ENCODE measurements around the gene SPTLC2.

SPTLC2 gene

GRCh38 chr14:77659831-77660230 lies 43.4 kb upstream of the SPTLC2 start:
- no peak for TF ChIP-seq POLR2AphosphoS5 (IDR thresholded peaks at IDR 0.05; ENCODE audit: low read depth)
- no peak for TF ChIP-seq CTCF (IDR thresholded peaks at IDR 0.05; ENCODE audit: insufficient read depth, low read length)
- TF ChIP-seq SPI1 (IDR thresholded peaks at IDR 0.05; ENCODE audit: borderline replicate concordance, low read depth), result no peak
- TF ChIP-seq GABPA (IDR thresholded peaks at IDR 0.05; ENCODE audit: low read depth), result no peak
- Histone ChIP-seq H3K4me3 (replicated peaks; ENCODE audit: insufficient read depth, low read length) (no peak overlapping the region), H3K27me3 (ENCODE audit: insufficient read depth, poor library complexity, severe bottlenecking) (no peaks in the 10 kb centered on the region), H3K27ac (replicated peaks) (no peak overlapping the region)
- peak; percentile 3 to 69 for DNase-seq (ENCODE audit: low read depth in 1 of 2, low spot score in 1 of 2)

- Histone ChIP-seq H3K27ac (replicated peaks) (no peak overlapping the region), H3K27me3 (ENCODE audit: insufficient read depth, poor library complexity, severe bottlenecking) (no peaks in the 10 kb centered on the region), H3K4me3 (replicated peaks; ENCODE audit: insufficient read depth, low read length) (no peak overlapping the region)
- DNase-seq (ENCODE audit: low read depth in 1 of 2, low spot score in 1 of 2), result no peak
- TF ChIP-seq, protein P1, sequence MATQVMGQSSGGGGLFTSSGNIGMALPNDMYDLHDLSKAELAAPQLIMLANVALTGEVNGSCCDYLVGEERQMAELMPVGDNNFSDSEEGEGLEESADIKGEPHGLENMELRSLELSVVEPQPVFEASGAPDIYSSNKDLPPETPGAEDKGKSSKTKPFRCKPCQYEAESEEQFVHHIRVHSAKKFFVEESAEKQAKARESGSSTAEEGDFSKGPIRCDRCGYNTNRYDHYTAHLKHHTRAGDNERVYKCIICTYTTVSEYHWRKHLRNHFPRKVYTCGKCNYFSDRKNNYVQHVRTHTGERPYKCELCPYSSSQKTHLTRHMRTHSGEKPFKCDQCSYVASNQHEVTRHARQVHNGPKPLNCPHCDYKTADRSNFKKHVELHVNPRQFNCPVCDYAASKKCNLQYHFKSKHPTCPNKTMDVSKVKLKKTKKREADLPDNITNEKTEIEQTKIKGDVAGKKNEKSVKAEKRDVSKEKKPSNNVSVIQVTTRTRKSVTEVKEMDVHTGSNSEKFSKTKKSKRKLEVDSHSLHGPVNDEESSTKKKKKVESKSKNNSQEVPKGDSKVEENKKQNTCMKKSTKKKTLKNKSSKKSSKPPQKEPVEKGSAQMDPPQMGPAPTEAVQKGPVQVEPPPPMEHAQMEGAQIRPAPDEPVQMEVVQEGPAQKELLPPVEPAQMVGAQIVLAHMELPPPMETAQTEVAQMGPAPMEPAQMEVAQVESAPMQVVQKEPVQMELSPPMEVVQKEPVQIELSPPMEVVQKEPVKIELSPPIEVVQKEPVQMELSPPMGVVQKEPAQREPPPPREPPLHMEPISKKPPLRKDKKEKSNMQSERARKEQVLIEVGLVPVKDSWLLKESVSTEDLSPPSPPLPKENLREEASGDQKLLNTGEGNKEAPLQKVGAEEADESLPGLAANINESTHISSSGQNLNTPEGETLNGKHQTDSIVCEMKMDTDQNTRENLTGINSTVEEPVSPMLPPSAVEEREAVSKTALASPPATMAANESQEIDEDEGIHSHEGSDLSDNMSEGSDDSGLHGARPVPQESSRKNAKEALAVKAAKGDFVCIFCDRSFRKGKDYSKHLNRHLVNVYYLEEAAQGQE (IDR thresholded peaks at IDR 0.05; ENCODE audit: insufficient replicate concordance, low read depth), result no peak
- TF ChIP-seq SPI1 (IDR thresholded peaks at IDR 0.05; ENCODE audit: borderline replicate concordance, low read depth) (no peak), POLR2AphosphoS5 (IDR thresholded peaks at IDR 0.05; ENCODE audit: low read depth) (no peak), CTCF (IDR thresholded peaks at IDR 0.05; ENCODE audit: insufficient read depth, low read length) (no peak), GABPA (IDR thresholded peaks at IDR 0.05; ENCODE audit: low read depth) (no peak)
Measured at GRCh38 chr14:77657280-77657679, 40.8 kb upstream of the SPTLC2 start.

DNA sequence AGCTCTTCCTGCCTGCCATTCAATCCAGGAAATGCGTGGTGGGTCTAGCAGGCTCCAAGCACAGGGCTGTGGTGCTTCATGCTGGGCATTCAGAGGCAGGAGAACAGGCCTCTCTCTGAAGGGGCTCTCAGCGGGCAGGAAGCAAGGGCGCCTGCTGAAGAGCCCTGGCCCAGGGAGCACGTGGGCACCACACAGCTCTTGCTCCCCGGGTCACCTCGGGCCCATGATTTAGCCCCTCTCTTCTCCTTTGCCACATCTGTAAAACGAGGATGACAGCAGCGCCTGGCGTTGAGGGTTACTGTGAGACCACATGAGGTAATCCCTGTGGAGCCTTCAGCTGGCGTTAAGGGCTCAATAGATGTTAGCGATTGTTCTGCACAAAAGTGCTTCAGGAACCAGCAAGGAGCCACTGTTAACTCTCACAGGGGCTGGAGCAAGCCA lies 37.6 kb upstream of the SPTLC2 start:
- TF ChIP-seq CTCF (IDR thresholded peaks at IDR 0.05; ENCODE audit: insufficient read depth, low read length) (no peak), SPI1 (IDR thresholded peaks at IDR 0.05; ENCODE audit: borderline replicate concordance, low read depth) (no peak), POLR2AphosphoS5 (IDR thresholded peaks at IDR 0.05; ENCODE audit: low read depth) (no peak), GABPA (IDR thresholded peaks at IDR 0.05; ENCODE audit: low read depth) (no peak)
- TF ChIP-seq, protein P1 (IDR thresholded peaks at IDR 0.05; ENCODE audit: insufficient replicate concordance, low read depth), result no peak
- Histone ChIP-seq H3K27ac (replicated peaks) (peak overlapping the region; percentile 40), H3K27me3 (ENCODE audit: insufficient read depth, poor library complexity, severe bottlenecking) (no peaks in the 10 kb centered on the region), H3K4me3 (replicated peaks; ENCODE audit: insufficient read depth, low read length) (no peak overlapping the region)
- DNase-seq (ENCODE audit: low read depth in 1 of 2, low spot score in 1 of 2), result no peak

DNA sequence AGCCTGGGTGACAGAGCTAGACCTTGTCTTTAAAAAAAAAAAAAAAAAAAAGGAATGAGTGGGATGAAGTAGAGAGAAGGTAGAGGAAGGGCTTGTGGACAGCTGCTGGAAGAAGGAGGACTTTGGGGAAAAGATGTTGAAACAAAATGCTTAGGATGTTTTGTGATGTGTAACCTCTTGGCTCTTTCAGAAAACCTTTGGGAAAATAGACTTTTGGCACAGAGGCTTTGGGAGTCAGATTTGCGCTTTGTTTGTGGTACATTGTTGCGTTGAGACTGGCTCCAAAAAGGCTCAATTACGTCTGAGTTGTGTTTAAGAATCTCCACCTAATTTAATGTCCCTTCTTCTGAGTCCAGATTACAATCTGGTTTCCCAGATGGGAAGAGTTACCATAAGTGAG lies 32.9 kb upstream of the SPTLC2 start:
- no peak for TF ChIP-seq CTCF (IDR thresholded peaks at IDR 0.05; ENCODE audit: insufficient read depth, low read length)
- TF ChIP-seq SPI1 (IDR thresholded peaks at IDR 0.05; ENCODE audit: borderline replicate concordance, low read depth), result no peak
- no peak for TF ChIP-seq GABPA (IDR thresholded peaks at IDR 0.05; ENCODE audit: low read depth)
- TF ChIP-seq POLR2AphosphoS5 (IDR thresholded peaks at IDR 0.05; ENCODE audit: low read depth), result no peak
- TF ChIP-seq, protein P1 (IDR thresholded peaks at IDR 0.05; ENCODE audit: insufficient replicate concordance, low read depth), result no peak
- DNase-seq (ENCODE audit: low read depth in 1 of 2, low spot score in 1 of 2), result no peak
- no peak overlapping the region for H3K4me3 ChIP-seq (replicated peaks; ENCODE audit: insufficient read depth, low read length)
- no peak overlapping the region for H3K27ac ChIP-seq (replicated peaks)
- H3K27me3 ChIP-seq (ENCODE audit: insufficient read depth, poor library complexity, severe bottlenecking), result no peaks in the 10 kb centered on the region

All from HL-60 (cell line).